Endometrium (tissue), 2 donors: ENCODE data around the gene ADCY7.

ENCODE experiments used
- FAIRE-seq: peaks from 2 replicates; lab custom pipeline; 2012; peaks lifted over from hg19 to GRCh38; lab: Jason Lieb, UNC
- donor health status: control.
- donor health status: control.

The ADCY7 gene

DNA sequence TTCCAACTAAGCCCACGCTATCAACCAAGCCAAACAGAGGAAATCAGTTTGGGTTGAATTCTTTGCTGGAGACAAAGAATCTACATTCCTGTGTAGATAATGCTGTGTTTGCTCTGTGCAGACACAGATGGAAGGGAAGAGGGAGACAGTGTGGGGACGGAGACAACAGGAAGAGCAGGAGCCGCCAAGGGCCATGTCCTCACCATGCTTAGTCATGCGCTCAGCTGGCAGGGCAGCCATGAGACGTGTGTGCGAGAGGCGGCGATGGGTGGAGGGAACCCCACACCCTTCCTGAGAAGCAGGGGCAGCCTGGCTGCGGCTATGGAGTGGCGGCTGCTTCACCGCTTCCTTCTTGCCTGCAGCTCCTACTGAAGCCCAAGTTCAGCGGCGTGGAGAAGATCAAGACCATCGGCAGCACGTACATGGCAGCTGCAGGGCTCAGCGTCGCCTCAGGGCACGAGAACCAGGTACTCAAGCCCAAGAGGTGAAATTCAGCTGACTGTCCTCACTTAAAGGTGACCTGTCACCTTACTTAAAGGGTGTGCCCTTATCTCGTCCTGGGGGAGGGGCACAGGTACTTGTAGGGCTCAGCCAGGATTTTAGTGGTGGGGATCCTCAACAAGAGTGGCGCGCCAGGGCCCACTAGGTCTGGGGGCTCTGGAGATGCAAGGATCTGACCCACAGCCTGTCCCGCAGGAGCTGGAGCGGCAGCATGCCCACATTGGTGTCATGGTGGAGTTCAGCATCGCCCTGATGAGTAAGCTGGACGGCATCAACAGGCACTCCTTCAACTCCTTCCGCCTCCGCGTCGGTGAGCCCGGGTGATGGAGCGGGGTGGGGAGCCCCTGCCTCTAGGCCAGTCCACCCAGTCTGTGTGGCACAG, 47.5 kb downstream of the ADCY7 start:
- FAIRE-seq: no peak

GRCh38 chr16:50314665-50315064, 48.3 kb downstream of the ADCY7 start:
- no peak for FAIRE-seq

- FAIRE-seq: no peak
These were observed 49.1 kb downstream of the ADCY7 start for GRCh38 chr16:50315346-50315997.

DNA sequence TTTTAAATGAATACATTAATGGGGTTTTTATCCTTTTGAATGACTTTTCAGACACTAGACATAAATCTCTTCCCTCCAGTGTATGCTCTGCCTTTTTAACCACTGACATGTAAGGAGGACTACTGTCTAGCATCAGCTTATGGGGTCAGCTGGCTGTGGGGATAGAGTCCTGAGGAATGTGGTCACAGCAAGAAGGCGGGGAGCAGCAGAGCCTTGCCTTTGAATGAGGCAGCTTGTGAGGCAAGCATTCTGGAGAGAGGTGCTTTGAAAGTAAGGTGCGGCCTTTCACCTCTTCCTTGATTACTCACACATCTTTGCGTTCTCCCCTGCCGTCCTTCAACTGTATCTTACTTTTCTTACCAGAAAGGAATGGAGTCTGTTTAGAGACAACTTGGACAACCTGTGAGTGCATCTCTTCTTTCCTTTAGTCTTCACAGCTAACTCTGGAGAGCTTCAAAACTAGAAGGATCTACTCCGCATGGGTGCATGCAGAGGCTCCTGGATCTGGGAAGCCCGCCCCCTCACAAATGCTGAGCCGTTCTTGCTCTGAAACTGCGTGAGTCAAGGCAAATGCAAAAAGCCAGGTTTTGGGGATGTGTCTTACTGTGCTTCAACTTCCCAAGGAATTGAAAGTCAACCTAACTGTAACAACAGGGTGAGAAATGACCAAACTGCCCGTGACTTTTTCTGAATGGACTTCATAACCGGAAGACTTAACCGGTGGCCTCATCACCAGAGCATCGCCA, 49.9 kb downstream of the ADCY7 start:
- FAIRE-seq: no peak

- FAIRE-seq: no peak
These were observed 50.7 kb downstream of the ADCY7 start for GRCh38 chr16:50316848-50317630.

- no peak for FAIRE-seq
These were observed 52.6 kb downstream of the ADCY7 start for GRCh38 chr16:50318796-50319578.

DNA sequence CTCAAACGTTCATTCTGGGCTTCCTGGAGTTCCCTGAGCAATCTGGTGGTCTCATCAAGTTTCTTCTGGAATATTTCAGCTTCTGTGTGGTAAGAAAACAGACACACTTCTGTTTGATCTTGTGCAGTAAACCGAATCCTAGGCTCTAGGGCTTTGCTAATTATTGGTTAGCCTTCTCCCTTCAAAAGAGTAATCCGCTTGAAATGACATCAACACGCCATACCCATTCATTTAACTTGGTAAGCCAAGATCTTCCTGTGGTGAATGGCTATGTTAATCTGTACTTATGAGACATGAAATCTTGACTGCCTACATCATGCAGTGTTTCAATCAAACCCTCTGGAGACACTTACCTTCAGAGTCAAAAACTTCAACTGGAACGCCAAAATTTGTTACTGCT, 54.0 kb downstream of the ADCY7 start:
- no peak for FAIRE-seq

GRCh38 chr16:50322333-50322732, 56.0 kb downstream of the ADCY7 start:
- no peak for FAIRE-seq

DNA sequence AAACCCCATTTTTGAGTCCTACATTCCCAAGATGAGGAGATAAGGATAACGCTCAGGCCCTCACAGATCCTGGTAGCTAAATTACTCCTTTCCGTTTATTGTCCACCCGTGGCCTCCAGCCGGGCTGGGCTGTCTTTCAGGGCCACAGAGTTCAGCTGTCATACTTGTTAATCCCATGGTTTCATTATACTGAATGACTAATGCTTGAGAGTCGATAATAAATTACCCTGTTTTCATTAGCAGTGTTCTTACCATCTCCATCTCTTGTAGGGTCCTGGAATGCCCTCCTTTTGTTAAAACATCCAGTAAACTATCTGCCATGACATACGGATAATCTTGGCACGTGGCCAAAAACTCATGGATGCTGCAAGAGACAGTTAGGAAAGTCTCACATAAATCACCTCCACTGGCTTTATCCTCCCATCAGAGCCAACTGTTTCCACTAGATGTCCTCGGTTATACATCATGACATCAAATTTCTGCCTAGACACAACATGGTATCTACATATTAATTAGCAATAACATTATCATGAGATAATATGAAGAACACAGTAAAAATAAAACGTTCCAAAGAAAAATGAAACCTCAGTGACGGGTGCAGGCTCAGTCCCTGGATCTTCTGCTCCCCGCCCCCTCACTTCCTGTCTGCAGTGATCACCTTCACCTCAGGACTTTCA, 57.1 kb downstream of the ADCY7 start:
- FAIRE-seq: no peak

- FAIRE-seq: no peak
These were observed 58.0 kb downstream of the ADCY7 start for GRCh38 chr16:50324345-50324744.

GRCh38 chr16:50326264-50326663, 59.9 kb downstream of the ADCY7 start:
- no peak for FAIRE-seq

DNA sequence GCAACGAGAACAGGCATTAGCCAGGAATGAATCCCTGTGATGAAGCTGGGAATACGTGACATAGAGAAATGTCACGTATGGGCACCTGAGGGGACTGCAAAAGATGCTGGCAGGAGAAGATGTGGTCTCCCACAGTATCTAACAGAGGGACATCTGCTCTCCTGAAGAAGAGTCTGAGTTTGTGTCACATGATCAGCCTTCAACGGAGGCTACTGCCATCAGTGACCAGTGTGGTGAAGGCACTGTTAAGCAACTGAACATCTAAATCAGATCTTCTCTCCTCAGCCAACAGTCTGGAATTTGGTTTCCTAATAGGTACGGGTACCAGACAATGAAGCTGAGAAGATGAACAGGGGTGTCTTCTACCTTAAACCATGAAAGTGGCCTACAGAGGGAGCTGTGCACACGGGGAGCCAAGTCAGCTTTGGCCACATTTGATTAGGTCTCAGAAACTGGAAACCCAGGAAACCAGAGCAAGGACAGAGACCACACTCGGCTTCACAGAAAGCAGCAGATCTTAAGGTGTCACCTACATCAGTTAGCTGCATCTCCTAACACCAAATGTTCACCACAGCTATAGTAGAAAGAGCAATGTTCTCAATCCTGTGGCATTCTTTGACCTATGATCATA, 60.6 kb downstream of the ADCY7 start:
- no peak for FAIRE-seq

DNA sequence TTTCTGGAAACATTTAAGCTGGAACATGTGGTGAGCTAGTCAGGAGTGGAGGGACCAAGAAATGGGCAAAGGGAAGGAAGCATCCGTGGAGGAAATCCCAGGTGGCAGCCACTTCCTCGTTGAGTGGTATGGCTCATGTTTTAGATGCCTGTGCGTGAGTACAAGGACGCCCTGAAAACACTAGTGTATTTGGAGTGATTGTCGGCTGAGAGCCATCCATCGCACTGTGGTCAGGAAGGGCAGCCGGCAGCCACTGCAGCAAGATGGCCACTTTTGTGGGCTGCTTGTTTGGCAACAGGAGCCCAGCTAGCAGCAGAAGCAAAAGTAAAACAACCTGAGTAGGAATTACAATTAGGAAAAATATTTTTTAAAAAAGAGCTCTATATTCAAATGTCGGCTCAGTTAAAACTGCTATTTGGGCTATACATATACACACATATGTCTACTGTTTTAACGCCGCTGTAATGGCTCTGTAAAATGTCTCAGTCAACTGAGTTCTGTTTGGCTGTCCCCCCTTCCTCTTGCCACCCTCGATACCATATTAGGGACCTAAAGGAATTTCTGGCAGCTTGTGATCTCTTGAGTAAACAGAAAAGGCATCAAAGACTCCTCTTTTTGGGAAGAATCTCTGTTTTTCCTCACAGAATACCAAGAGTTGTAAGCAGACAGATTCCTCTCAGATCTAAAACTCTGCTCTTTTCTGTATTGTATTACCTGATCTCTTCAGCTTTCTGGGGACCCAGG, 63.3 kb downstream of the ADCY7 start:
- no peak for FAIRE-seq

- FAIRE-seq: no peak
These were observed 65.2 kb downstream of the ADCY7 start for GRCh38 chr16:50331570-50331969.

DNA sequence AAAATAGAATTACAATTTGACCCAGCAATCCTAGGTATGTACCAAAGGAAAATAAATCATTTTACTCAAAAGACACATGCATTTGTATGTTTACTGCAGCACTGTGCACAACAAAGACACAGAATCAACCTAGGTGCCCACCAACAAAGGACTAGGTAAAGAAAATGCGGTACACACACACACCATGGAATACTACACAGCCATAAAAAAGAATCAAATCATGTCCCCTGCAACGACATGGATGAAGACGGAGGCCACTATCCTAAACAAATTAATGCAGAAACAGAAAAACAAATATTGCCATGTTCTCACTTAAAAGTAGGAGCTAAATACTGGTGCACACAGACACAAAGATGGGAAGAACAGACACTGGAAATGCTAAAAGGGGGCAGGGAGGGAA, 66.2 kb downstream of the ADCY7 start:
- FAIRE-seq: no peak

DNA sequence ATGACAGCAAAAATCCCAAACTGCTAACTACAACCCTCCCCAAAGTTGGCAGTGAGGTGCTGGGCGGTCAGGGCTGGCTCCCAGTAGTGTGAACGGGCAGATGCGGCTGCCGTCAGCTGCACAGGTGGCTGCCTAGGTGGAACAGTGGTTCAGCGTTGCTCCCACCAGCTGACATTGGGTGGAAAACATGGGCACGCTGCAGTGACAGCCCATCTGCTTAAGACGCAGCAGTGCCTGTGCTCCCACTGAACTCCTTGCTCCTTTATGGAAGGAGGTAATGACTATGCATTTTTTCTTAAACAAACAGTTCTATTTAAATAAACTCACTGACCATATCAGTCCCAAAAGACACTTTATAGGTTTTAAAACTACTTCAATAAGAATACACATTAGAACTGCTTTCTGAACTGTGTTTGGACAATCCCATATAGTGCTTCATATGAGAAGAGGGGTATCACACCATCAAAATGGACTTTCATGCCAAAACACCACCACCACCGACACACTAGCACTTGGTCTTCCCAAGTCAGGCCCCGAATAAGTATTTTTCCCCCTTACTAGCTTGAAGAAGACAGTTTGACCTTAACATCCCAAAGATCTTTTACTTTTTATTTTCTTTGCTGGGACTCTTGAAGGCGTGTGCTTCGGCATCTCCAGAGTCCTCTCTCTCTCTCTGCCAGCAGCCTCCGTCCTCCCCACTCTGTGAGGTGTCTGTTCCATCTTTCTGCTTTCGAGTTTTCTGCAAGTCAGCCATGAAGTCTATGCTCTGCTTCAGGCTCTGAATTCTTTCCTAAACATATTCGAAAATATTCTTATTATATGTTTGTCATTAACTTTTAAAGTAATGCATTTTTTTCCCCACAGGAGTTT, 68.0 kb downstream of the ADCY7 start:
- FAIRE-seq: no peak

- no peak for FAIRE-seq
These were observed 69.0 kb downstream of the ADCY7 start for GRCh38 chr16:50335196-50335958.

DNA sequence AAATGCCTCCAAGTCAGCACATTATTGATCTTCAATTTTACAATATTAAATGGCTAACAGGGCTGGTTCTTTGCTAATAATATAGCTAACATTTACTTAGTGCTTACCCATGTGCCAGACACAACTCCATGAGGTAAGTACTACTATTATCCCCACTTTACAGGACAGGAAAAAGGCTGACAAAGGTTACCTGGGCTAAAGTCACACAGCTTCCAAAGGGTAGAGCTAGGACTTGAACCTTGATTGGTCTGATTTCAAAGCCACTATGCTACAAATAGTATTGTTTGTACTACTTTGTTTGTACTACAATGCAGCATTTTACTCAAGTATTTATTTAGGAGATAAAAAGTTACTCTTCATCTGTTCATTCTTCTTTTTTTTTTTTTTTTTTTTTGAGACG, 70.5 kb downstream of the ADCY7 start:
- no peak for FAIRE-seq
